ENCODE data around the gene RFX1.

Gene RFX1

DNA sequence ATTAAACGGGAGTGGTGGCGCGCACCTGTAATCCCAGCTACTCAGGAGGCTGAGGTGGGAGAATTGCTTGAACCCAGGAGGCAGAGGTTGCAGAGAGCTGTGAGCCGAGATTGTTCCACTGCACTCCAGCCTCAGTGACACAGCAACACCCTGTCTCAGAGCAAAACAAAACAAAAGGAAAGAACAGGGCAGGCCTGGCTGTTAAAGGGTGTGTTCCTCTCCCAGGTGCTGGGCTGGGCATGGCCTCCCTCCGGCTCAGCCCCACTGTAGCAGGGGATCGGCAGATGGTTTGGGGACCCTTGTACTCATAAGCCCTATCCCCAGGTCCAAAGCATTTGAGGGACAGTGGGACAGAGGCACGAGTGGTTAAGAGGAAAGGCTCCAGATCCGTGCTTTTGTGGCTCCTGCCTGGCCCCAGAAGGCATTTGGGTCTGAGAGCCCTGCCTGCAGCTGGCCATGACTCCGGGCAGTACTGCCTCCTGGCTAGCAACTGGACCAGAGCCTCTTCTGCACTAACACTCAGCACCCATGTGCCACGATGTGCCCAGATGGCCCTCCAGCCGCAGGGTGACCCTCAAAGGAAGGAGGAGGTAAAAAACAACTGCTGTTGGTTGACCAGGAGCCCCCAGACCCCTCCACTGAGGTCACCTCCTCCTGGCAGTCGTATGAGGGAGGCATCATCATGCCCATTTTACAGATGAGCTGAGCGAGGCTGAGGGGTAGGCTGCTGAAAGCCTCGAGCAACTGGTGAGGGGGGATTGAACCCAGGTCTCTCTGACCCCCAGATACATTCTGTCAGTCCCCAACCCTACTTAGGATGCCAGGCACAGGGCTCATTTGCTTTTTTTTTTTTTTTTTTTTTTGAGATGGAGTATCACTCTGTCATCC lies 10.0 kb downstream of the RFX1 start:
- no peak for DNase-seq

DNA sequence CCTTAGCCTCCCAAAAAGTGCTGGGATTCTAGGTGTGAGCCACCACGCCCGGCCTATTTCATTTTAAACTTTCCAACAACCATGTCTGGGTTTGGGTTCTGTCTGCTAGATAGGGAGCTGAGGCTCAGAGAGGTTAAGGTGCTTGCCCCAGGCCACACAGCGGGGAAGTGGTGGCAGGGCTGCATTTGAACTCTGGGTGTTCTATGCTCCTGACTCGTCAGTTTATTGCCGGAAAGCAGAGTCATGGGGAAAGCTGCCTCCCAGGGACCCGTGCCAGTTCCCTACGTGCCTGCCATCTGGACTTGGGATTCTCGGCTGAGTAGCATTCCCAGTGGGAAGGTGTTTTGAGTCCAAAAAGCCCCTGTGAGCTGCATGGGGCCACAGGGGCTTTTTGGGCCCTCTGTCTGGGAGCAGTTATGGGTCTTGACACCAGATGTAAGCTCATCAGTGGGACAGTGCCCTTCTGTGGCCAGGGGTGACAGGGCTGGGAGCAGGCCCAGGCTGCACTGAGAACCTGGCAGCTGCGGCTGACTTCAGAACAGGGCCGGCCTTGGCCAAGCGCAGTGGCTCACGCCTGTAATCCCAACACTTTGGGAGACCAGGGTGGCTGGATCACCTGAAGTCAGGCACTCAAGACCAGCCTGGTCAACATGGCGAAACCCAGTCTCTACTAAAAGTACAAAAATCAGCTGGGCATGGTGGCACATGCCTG lies 10.9 kb downstream of the RFX1 start:
- no peak for DNase-seq

DNA sequence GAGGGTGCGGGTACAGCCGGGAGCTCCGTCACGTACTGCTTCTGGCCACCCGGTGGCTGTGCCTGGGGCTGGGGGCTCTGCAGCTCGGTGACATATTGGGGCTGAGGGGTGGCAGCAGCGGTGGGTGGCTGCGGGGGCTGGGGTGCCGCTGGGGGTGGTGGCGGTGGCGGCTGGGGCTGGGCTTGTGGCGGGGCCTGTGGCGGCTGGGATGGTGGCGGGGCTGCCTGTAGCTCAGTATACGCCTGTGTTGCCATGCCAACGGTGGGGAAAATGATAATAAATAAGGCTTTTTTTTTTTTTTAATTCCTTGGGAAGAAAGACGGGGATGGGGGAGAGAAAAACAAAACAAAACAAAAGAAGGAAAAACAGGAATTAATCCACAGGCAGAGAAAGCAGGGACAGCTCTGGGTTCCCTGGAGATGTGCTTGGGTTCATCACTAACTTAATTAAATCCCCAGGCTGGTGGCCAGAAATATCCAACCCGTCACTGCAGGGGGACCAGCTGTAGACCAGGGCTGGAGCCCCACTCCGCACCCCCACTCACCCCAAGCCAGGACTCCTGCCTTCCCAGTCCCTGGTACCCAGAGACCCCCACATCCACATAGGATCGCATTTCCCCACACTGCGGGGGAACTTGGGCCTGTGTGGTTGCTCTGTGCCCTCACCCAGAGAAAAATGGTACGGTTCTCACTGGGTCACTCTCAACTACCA lies 12.4 kb downstream of the RFX1 start:
- DNase-seq = no peak

DNA sequence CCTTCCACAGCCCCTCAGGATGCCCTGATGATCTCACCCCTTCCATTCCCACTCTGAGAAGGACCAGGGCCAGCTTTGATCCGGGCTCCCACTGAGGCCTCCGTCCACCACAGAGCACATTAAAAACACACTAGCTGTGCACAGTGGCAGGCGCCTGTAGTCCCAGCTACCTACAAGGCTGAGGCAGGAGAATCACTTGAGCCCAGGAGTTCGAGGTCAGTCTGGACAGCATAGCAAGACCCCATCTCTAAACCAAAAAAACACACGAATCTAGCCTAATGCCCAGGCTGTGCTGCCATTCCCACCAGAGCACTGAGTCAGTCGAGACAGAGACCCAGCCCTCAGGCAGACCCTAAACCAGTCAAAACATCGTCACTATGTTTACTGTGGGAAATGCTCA lies 14.1 kb downstream of the RFX1 start:
- no peak for DNase-seq

DNA sequence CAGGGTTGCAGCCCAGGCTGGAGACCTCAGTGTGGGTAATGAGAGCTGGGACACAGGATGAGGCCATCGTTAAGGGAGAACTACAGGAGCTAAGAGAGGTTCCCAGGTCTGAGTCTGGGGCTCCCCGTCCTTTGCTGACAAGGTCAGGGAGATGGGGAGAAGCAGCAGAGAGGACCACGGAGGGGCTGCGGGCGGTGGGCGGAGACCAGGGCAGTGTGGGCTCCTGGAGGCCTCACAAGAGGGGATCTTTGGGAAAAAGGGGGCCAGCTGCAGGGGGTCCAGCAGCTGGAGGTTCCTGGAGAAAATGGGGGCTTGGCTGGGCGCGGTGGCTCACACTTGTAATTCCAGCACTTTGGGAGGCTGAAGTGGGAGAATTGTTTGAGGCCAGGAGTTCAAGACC lies 16.0 kb downstream of the RFX1 start:
- no peak for DNase-seq

GRCh38 chr19:13989487-13989886 lies 16.6 kb downstream of the RFX1 start:
- no peak for DNase-seq

DNA sequence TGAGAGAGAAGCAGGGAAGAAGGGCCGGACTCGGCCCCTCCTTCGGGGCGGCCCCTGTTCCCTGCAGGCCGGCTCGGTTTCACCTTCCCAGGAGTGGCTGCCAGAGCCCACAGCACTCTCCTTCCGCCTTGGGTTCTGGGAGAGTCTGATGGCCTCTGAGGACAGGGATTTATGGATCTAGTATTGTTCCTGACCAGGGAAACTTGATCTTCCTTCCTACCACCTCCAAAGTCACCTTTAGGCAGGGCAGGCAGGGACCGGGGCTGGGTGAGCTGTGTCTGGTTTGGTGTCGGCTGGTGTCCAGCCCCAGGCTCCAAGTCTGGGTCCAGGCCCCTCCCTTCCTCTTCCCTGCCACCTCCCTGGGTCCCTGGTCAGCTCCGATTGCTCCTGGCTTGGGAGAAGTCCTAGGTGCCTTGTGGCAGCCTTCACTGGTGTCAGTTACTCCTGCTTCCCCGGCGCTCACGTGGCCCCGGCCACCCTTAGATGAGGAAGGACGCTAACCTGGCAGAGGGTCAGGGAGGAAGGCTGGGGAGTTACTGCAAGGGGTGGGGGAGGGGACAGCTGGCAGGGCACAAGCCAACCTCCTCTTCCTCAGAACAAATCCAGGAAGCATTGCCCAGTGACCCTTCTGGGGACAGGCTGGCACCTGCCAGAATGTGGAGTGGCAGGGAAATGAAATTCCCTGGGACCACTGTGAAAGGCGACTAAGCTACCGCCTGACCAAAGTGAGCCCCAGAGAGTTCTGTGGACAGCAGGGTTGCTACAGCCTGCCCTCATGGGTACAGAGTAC lies 18.8 kb downstream of the RFX1 start:
- DNase-seq = peak; percentile 33 to 35

- peak; percentile 98 to 99 for DNase-seq
These were observed 19.7 kb downstream of the RFX1 start for GRCh38 chr19:13986348-13986904.

- DNase-seq = peak in 1 of 2 experiments; percentile 51
These were observed 20.3 kb downstream of the RFX1 start for GRCh38 chr19:13985771-13986347.

DNA sequence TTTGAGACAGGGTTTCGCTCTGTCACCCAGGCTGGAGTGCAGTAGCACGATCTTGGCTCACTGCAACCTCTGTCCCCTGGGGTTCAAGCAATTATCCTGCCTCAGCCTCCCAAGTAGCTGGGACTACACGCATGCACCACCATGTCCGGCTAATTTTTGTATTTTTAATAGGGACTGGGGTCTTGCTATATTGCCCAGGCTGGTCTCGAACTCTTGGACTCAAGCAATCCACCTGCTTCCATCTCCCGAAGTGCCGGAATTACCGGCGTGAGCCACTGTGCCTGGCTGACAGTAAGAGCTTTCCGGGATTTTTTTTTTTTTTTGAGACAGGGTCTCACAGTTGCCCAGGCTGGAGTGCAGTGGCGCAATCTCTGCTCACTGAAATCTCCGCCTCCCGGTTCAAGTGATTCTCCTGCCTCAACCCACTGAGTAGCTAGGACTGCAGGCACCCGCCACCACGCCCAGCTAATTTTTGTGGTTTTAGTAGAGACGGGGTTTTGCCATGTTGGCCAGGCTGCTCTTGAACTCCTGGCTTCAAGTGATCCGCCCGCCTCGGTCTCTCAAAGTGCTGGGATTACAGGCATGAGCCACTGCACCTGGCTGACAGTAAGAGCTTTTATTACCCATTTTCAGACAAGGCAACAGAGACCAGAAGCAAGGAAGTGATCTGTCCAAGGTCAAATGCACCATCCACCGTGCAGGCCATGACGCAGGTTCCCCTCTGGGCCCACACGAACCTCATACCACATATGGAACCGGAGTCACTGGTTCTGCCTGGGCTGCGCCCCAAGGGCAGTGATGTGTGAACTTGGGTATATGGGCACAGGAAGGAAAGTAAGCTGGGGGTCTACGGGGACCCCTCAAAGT lies 21.0 kb downstream of the RFX1 start:
- DNase-seq = peak; percentile 43 to 52

DNA sequence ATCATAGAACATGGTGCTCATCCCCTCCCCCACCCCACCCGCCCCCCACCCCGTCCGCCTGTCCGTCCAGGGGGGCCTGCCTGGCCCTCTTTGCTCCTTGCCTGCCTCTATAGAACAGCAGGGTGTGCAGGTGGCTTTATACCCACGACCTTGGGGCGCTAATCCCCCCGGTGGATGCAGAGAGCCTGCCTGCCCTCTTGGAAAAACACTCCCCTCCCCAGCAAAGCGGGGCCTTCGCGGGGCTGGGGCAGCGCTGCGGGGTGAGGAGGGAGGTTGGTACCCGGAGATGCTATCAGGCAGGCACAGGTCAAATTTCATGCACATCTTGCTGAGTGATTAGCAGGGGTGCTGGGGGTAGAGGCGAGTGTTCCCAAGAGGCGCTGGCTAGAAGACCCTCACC lies 21.9 kb downstream of the RFX1 start:
- DNase-seq = no peak

DNA sequence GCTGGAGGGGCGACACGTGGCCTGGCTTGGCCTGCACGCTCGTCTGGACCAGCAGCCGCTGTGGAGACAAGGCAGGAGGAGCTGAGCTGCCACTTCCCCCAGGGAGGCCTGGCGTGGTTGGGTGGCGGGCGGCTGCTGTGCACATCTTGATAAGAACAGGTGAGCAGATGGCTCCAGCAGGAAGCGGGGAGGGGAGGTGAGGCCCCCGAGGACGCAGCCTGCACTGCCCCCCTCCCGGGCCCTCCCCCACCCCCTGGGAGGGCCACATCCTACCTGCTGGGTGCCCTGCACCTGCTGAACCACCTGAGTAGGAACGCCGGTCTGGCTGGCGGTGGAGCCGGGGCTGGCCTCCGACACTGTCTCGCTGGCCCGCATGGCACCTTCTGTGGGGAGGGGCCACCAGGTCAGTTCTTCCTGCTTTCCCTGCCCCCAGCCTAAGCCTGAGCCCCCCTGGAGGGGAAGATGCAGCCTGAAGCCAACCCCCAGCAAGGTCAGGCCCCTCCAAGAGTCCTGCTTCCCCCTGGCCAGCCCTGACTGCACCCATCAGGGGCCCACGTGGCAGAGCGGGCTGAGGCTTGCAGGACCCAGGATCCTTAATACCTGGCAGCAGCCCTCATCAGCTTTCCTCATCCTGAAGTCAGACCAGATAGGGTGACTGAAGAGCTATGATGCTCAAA lies 22.8 kb downstream of the RFX1 start:
- no peak for DNase-seq

GRCh38 chr19:13982773-13983172 lies 23.3 kb downstream of the RFX1 start:
- DNase-seq = no peak

GRCh38 chr19:13981988-13982501 lies 24.1 kb downstream of the RFX1 start:
- DNase-seq = no peak

GRCh38 chr19:13981467-13981866 lies 24.7 kb downstream of the RFX1 start:
- no peak for DNase-seq

DNA sequence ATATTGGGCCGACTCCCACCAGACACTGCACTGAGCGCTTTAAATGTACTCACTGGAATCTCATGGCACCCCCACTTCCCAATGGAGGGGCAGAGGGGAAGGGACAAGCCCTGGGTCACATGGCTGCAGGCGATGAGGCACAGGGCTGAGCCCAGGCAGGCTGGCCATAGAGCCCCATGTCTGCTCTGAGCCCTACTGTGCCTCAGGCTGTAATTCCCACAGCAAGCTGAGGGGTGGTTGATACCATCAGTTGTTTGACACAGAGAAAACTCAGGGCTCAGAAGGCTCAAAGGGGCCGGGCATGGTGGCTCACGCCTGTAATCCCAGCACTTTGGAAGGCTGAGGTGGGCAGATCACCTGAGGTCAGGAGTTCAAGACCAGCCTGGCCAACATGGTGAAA lies 25.1 kb downstream of the RFX1 start:
- no peak for DNase-seq

DNA sequence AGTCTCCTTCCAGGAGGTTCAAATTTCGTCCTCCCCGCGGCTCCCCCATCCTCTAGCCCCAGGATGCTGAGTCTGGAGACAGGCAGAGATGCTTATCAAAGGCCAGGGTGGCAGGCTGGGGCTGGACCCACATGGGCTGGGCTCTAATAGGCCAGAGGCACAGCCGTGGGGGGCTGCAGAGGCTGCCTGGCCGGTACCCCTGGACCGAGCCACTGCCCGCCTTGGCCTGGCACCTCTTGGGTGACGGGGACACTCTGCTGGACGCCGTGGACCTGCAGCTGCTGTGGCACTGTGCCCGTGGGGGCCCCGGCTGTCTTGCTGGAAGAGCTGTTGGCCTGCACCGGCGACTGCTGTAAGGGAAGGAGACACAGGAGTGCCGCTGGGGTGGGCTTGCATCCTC lies 25.8 kb downstream of the RFX1 start:
- DNase-seq = no peak

DNA sequence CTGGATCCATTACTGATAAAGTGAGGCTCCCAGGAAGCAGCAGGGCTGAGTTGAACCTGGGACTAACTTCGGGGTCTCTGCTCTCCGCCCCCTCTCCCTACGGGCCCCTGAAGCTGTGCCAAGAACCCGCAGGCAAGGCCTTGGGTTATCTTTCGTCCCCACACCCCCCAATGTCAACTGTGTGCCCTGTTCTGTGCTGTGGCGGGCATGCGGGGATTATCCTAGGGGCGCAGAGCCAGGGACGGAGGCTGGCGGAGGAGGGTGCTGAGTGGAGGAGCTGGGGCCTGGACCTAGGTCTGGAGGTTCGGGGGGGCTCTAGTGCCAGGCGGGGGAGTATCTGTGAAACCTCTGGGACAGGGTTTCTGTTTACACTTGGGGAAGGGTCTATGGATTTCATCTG lies 26.4 kb downstream of the RFX1 start:
- no peak for DNase-seq

GRCh38 chr19:13979244-13979615 lies 26.9 kb downstream of the RFX1 start:
- no peak for DNase-seq
